ENCODE data around the gene MMS19.

MMS19 gene

GRCh38 chr10:97515271-97515978, 17.2 kb upstream of the MMS19 start:
- Histone ChIP-seq H3K4me1 (ENCODE audit: control insufficient read depth in 2 of 2, insufficient read depth in 2 of 2, low read length in 2 of 2) (no peaks in the 10 kb centered on the region), H3K9ac (ENCODE audit: low read depth in 1 of 2, low read length in 2 of 2) (no peak overlapping the region), H3K27ac (ENCODE audit: low read depth in 2 of 2, low read length in 2 of 2) (no peak overlapping the region), H3K36me3 (ENCODE audit: control insufficient read depth in 2 of 2, insufficient read depth in 2 of 2, low read length in 2 of 2) (no peaks in the 10 kb centered on the region), H3K9me3 (ENCODE audit: control insufficient read depth in 2 of 2, low read length in 2 of 2) (no peaks in the 10 kb centered on the region), H3K27me3 (ENCODE audit: control insufficient read depth in 2 of 2, insufficient read depth in 2 of 2, low read length in 2 of 2) (no peaks in the 10 kb centered on the region), H3K4me3 (ENCODE audit: low read length in 2 of 2) (no peak overlapping the region)

- no peaks in the 10 kb centered on the region for H3K27me3 ChIP-seq (ENCODE audit: control insufficient read depth in 2 of 2, insufficient read depth in 2 of 2, low read length in 2 of 2)
- no peak overlapping the region for H3K9ac ChIP-seq (ENCODE audit: low read depth in 1 of 2, low read length in 2 of 2)
- no peaks in the 10 kb centered on the region for H3K4me1 ChIP-seq (ENCODE audit: control insufficient read depth in 2 of 2, insufficient read depth in 2 of 2, low read length in 2 of 2)
- H3K27ac ChIP-seq (ENCODE audit: low read depth in 2 of 2, low read length in 2 of 2): no peak overlapping the region
- H3K9me3 ChIP-seq (ENCODE audit: control insufficient read depth in 2 of 2, low read length in 2 of 2): no peaks in the 10 kb centered on the region
- H3K4me3 ChIP-seq (ENCODE audit: low read length in 2 of 2): no peak overlapping the region
- H3K36me3 ChIP-seq (ENCODE audit: control insufficient read depth in 2 of 2, insufficient read depth in 2 of 2, low read length in 2 of 2): no peaks in the 10 kb centered on the region
Measured at GRCh38 chr10:97514344-97514743, 16.1 kb upstream of the MMS19 start.

DNA sequence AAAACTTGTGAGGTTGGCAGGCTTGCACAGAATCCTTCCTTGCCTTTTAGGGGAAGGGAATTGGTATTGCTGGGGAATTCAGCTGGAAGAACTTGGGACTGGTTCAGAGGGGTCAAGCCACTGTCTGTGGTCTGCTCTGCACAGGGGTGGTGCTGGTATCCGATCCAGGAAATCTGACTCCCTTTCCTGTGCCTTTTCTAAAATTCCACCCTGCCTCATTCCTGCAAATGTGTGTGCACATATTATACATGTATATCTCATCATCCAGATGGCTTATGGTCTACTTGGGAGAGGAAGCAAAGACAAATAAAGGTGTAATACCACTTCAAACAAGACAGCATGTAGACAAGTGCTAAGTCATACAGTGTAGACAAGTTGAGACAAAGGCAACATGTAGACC, 14.8 kb upstream of the MMS19 start:
- H3K27me3 ChIP-seq (ENCODE audit: control insufficient read depth in 2 of 2, insufficient read depth in 2 of 2, low read length in 2 of 2): no peaks in the 10 kb centered on the region
- no peak overlapping the region for H3K9ac ChIP-seq (ENCODE audit: low read depth in 1 of 2, low read length in 2 of 2)
- no peaks in the 10 kb centered on the region for H3K36me3 ChIP-seq (ENCODE audit: control insufficient read depth in 2 of 2, insufficient read depth in 2 of 2, low read length in 2 of 2)
- H3K9me3 ChIP-seq (ENCODE audit: control insufficient read depth in 2 of 2, low read length in 2 of 2): no peaks in the 10 kb centered on the region
- H3K4me3 ChIP-seq (ENCODE audit: low read length in 2 of 2): no peak overlapping the region
- no peaks in the 10 kb centered on the region for H3K4me1 ChIP-seq (ENCODE audit: control insufficient read depth in 2 of 2, insufficient read depth in 2 of 2, low read length in 2 of 2)
- no peak overlapping the region for H3K27ac ChIP-seq (ENCODE audit: low read depth in 2 of 2, low read length in 2 of 2)

DNA sequence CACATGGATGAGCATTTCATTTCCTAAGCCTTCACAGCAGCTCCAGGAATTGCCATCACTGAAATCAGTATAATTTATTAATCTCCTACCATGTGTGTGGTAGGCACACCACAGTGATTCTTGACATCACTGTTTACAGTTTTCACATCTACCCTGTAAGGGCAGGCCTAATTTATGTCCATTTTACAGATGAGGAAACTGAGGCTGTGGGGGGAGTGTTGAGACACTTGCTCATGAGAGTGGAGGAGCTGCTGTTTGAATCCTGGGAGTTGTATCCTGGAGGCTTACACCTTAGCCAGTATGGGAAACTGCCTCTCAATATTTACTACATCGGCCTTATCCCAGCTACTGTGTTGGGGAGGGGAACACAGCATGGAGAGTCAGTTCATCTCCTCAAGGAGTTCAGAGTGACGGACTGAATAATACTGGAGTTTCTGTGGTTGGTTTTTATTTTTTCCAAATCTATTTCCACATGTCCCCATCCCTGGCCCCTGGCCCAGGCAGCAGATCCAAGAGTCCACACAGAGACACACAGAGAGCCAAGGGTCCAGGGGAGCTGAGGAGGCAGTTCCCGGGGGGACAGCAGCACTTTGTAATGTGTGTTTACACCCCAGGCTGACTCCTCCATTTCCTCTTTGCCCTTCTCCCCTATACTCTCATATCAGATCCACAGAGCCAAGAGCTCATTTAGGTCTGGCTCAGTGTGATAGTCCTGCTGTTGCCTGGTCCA, 13.7 kb upstream of the MMS19 start:
- H3K4me1 ChIP-seq (ENCODE audit: control insufficient read depth in 2 of 2, insufficient read depth in 2 of 2, low read length in 2 of 2): no peaks in the 10 kb centered on the region
- no peaks in the 10 kb centered on the region for H3K36me3 ChIP-seq (ENCODE audit: control insufficient read depth in 2 of 2, insufficient read depth in 2 of 2, low read length in 2 of 2)
- no peak overlapping the region for H3K27ac ChIP-seq (ENCODE audit: low read depth in 2 of 2, low read length in 2 of 2)
- no peak overlapping the region for H3K9ac ChIP-seq (ENCODE audit: low read depth in 1 of 2, low read length in 2 of 2)
- no peak overlapping the region for H3K4me3 ChIP-seq (ENCODE audit: low read length in 2 of 2)
- no peaks in the 10 kb centered on the region for H3K27me3 ChIP-seq (ENCODE audit: control insufficient read depth in 2 of 2, insufficient read depth in 2 of 2, low read length in 2 of 2)
- H3K9me3 ChIP-seq (ENCODE audit: control insufficient read depth in 2 of 2, low read length in 2 of 2): no peaks in the 10 kb centered on the region

DNA sequence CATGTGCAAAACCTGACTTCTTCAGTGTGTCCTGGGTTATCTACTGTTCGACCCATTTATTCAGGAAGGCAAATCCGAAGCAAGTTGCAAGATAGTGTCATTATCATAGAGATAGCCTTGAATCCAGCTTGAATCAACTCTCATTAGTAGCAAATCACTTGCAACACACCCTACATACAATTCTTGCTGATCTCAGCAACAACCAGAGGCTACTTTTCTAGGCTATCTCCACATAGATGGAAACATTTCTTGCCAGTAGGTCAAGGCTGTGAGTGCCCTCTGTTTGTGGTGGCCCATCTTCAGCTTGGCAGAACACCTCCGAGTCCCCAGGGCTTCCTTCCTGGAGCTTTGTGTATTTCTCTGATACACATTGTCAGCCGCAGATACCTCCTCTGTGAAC, 12.5 kb upstream of the MMS19 start:
- no peak overlapping the region for H3K27ac ChIP-seq (ENCODE audit: low read depth in 2 of 2, low read length in 2 of 2)
- no peak overlapping the region for H3K9ac ChIP-seq (ENCODE audit: low read depth in 1 of 2, low read length in 2 of 2)
- no peaks in the 10 kb centered on the region for H3K27me3 ChIP-seq (ENCODE audit: control insufficient read depth in 2 of 2, insufficient read depth in 2 of 2, low read length in 2 of 2)
- no peaks in the 10 kb centered on the region for H3K9me3 ChIP-seq (ENCODE audit: control insufficient read depth in 2 of 2, low read length in 2 of 2)
- H3K4me3 ChIP-seq (ENCODE audit: low read length in 2 of 2): no peak overlapping the region
- no peaks in the 10 kb centered on the region for H3K4me1 ChIP-seq (ENCODE audit: control insufficient read depth in 2 of 2, insufficient read depth in 2 of 2, low read length in 2 of 2)
- no peaks in the 10 kb centered on the region for H3K36me3 ChIP-seq (ENCODE audit: control insufficient read depth in 2 of 2, insufficient read depth in 2 of 2, low read length in 2 of 2)

GRCh38 chr10:97509120-97509680, 11.0 kb upstream of the MMS19 start:
- Histone ChIP-seq H3K4me1 (ENCODE audit: control insufficient read depth in 2 of 2, insufficient read depth in 2 of 2, low read length in 2 of 2) (no peaks in the 10 kb centered on the region), H3K27me3 (ENCODE audit: control insufficient read depth in 2 of 2, insufficient read depth in 2 of 2, low read length in 2 of 2) (no peaks in the 10 kb centered on the region), H3K9me3 (ENCODE audit: control insufficient read depth in 2 of 2, low read length in 2 of 2) (no peaks in the 10 kb centered on the region), H3K27ac (ENCODE audit: low read depth in 2 of 2, low read length in 2 of 2) (no peak overlapping the region), H3K9ac (ENCODE audit: low read depth in 1 of 2, low read length in 2 of 2) (no peak overlapping the region), H3K36me3 (ENCODE audit: control insufficient read depth in 2 of 2, insufficient read depth in 2 of 2, low read length in 2 of 2) (no peaks in the 10 kb centered on the region), H3K4me3 (ENCODE audit: low read length in 2 of 2) (no peak overlapping the region)

- Histone ChIP-seq H3K4me3 (ENCODE audit: low read length in 2 of 2) (no peak overlapping the region), H3K4me1 (ENCODE audit: control insufficient read depth in 2 of 2, insufficient read depth in 2 of 2, low read length in 2 of 2) (no peaks in the 10 kb centered on the region), H3K9ac (ENCODE audit: low read depth in 1 of 2, low read length in 2 of 2) (no peak overlapping the region), H3K27ac (ENCODE audit: low read depth in 2 of 2, low read length in 2 of 2) (no peak overlapping the region), H3K9me3 (ENCODE audit: control insufficient read depth in 2 of 2, low read length in 2 of 2) (no peaks in the 10 kb centered on the region), H3K27me3 (ENCODE audit: control insufficient read depth in 2 of 2, insufficient read depth in 2 of 2, low read length in 2 of 2) (peaks cover 0 to 3% of the 10 kb centered on the region in 2 donors), H3K36me3 (ENCODE audit: control insufficient read depth in 2 of 2, insufficient read depth in 2 of 2, low read length in 2 of 2) (no peaks in the 10 kb centered on the region)
Measured at GRCh38 chr10:97508342-97508741, 10.1 kb upstream of the MMS19 start.

- Histone ChIP-seq H3K4me1 (ENCODE audit: control insufficient read depth in 2 of 2, insufficient read depth in 2 of 2, low read length in 2 of 2) (no peaks in the 10 kb centered on the region), H3K27ac (ENCODE audit: low read depth in 2 of 2, low read length in 2 of 2) (no peak overlapping the region), H3K36me3 (ENCODE audit: control insufficient read depth in 2 of 2, insufficient read depth in 2 of 2, low read length in 2 of 2) (no peaks in the 10 kb centered on the region), H3K9me3 (ENCODE audit: control insufficient read depth in 2 of 2, low read length in 2 of 2) (no peaks in the 10 kb centered on the region), H3K9ac (ENCODE audit: low read depth in 1 of 2, low read length in 2 of 2) (no peak overlapping the region), H3K4me3 (ENCODE audit: low read length in 2 of 2) (no peak overlapping the region), H3K27me3 (ENCODE audit: control insufficient read depth in 2 of 2, insufficient read depth in 2 of 2, low read length in 2 of 2) (peaks cover 0 to 3% of the 10 kb centered on the region in 2 donors)
Measured at GRCh38 chr10:97506199-97506991, 8.2 kb upstream of the MMS19 start.

GRCh38 chr10:97505152-97505551, 6.9 kb upstream of the MMS19 start:
- Histone ChIP-seq H3K4me1 (ENCODE audit: control insufficient read depth in 2 of 2, insufficient read depth in 2 of 2, low read length in 2 of 2) (no peaks in the 10 kb centered on the region), H3K9me3 (ENCODE audit: control insufficient read depth in 2 of 2, low read length in 2 of 2) (no peaks in the 10 kb centered on the region), H3K9ac (ENCODE audit: low read depth in 1 of 2, low read length in 2 of 2) (no peak overlapping the region), H3K36me3 (ENCODE audit: control insufficient read depth in 2 of 2, insufficient read depth in 2 of 2, low read length in 2 of 2) (no peaks in the 10 kb centered on the region), H3K27ac (ENCODE audit: low read depth in 2 of 2, low read length in 2 of 2) (no peak overlapping the region), H3K4me3 (ENCODE audit: low read length in 2 of 2) (no peak overlapping the region), H3K27me3 (ENCODE audit: control insufficient read depth in 2 of 2, insufficient read depth in 2 of 2, low read length in 2 of 2) (peaks cover 0 to 9% of the 10 kb centered on the region in 2 donors)

DNA sequence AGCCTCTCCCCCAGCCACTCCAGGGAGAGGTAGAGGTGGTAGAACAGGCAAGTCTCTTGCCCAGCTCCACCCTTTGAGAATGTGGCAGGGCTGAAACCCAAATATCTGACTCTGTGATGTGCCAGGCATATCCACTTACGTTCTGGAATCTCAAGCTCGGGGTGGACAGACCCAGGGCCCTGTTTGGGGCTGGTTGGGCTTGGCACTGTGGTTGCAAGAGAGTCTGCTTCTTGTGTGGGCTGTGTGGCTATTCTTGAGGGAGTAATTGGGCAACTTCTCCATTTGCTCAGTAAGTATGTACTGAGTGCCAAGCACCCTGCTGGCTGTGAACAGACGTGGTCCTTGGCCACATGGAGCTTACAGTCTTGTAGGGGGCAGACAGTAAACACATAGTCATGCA, 5.2 kb upstream of the MMS19 start:
- H3K4me1 ChIP-seq (ENCODE audit: control insufficient read depth in 2 of 2, insufficient read depth in 2 of 2, low read length in 2 of 2): no peaks in the 10 kb centered on the region
- no peak overlapping the region for H3K4me3 ChIP-seq (ENCODE audit: low read length in 2 of 2)
- no peak overlapping the region for H3K9ac ChIP-seq (ENCODE audit: low read depth in 1 of 2, low read length in 2 of 2)
- H3K27ac ChIP-seq (ENCODE audit: low read depth in 2 of 2, low read length in 2 of 2): no peak overlapping the region
- H3K36me3 ChIP-seq (ENCODE audit: control insufficient read depth in 2 of 2, insufficient read depth in 2 of 2, low read length in 2 of 2): no peaks in the 10 kb centered on the region
- H3K9me3 ChIP-seq (ENCODE audit: control insufficient read depth in 2 of 2, low read length in 2 of 2): no peaks in the 10 kb centered on the region
- H3K27me3 ChIP-seq (ENCODE audit: control insufficient read depth in 2 of 2, insufficient read depth in 2 of 2, low read length in 2 of 2): peaks cover 0 to 15% of the 10 kb centered on the region in 2 donors
